ENCODE measurements around the gene CDC42EP4. TPM values are rescaled to one million over a fixed set of nuclear protein-coding genes. Genes with fewer than 3 reads are reported as not detected.

The CDC42EP4 gene
- total RNA-seq, 1 donor from 2014 or later = 22.9 TPM

DNA sequence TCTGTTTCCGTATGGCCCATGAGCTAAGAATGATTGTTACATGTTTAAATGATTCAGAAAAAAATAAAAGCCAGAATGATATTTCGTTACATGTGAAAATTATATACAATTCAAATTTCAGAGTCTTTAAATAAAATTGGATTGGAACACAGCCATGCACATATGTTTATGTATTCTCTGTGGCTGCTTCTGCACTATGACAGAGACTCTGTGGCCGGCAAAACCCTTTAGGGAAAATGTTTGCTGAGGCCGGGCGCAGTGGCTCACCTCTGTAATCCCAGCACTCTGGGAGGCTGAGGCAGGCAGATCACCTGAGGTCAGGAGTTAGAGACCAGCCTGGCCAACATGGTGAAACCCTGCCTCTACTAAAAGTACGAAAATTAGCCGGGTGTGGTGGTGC, 15.9 kb upstream of the CDC42EP4 start:
- no peaks in the 10 kb centered on the region for H3K9me3 Mint-ChIP-seq (ENCODE audit: unreplicated experiment)
- no peak overlapping the region for H3K4me3 Mint-ChIP-seq (ENCODE audit: unreplicated experiment)
- H3K27ac Mint-ChIP-seq (ENCODE audit: unreplicated experiment) = no peak overlapping the region
- H3K4me1 Mint-ChIP-seq (ENCODE audit: unreplicated experiment) = peaks cover 7% of the 10 kb centered on the region
- H3K27me3 Mint-ChIP-seq (ENCODE audit: unreplicated experiment) = no peaks in the 10 kb centered on the region
- no peaks in the 10 kb centered on the region for H3K36me3 Mint-ChIP-seq (ENCODE audit: low read depth, unreplicated experiment)
- no peak for TF ChIP-seq CTCF (IDR thresholded peaks at IDR 0.05; ENCODE audit: unreplicated experiment)
- DNase-seq (ENCODE audit: low spot score) = no peak

GRCh38 chr17:73325527-73325842, 13.7 kb upstream of the CDC42EP4 start:
- Mint-ChIP-seq H3K4me3 (ENCODE audit: unreplicated experiment) (no peak overlapping the region), H3K4me1 (ENCODE audit: unreplicated experiment) (peaks cover 7% of the 10 kb centered on the region), H3K27me3 (ENCODE audit: unreplicated experiment) (no peaks in the 10 kb centered on the region), H3K9me3 (ENCODE audit: unreplicated experiment) (no peaks in the 10 kb centered on the region), H3K27ac (ENCODE audit: unreplicated experiment) (no peak overlapping the region), H3K36me3 (ENCODE audit: low read depth, unreplicated experiment) (no peaks in the 10 kb centered on the region)
- DNase-seq (ENCODE audit: low spot score) = no peak
- no peak for TF ChIP-seq CTCF (IDR thresholded peaks at IDR 0.05; ENCODE audit: unreplicated experiment)

DNA sequence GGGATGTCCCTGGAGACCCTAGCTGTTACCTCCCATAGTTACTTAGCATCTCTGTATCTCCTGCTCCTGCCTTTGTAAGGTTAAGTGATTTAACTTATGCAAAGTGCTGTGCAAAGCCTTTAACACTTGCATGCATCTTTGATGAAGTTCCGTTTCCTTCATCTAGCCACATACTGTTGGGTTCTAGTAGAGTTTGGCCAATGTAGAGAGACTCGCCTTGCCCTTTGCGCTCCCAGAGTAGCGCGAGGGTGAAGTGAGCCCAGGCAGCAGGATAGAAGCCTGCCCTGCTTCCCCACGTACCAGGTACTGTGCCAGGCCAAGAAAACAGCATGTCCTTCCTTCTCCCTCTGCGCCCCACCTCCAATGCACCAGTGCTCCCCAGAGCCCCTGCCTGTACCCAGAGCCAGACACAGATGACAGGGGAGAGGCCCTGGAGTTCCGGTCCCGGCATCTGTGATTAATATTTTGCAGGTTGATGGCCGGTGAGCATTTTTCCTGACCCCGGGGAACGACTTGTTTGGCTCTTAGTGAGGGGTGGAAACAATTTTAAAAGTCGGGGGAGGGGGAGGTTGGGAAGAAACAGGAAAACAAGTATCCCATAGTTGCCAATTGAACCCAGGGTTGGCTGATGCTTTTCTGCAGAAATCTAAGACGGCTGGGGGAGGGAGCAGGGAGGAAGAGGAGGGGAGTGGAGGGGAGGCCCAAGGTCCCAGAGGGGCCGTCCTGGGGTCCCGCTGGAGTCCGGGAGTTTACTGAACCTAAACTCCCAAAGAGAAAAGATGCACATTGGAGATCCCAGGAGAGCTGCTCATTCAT, 13.1 kb upstream of the CDC42EP4 start:
- no peaks in the 10 kb centered on the region for H3K9me3 Mint-ChIP-seq (ENCODE audit: unreplicated experiment)
- peaks cover 7% of the 10 kb centered on the region for H3K4me1 Mint-ChIP-seq (ENCODE audit: unreplicated experiment)
- no peak for TF ChIP-seq CTCF (IDR thresholded peaks at IDR 0.05; ENCODE audit: unreplicated experiment)
- DNase-seq (ENCODE audit: low spot score) = no peak
- H3K27me3 Mint-ChIP-seq (ENCODE audit: unreplicated experiment) = no peaks in the 10 kb centered on the region
- no peak overlapping the region for H3K4me3 Mint-ChIP-seq (ENCODE audit: unreplicated experiment)
- H3K27ac Mint-ChIP-seq (ENCODE audit: unreplicated experiment) = no peak overlapping the region
- H3K36me3 Mint-ChIP-seq (ENCODE audit: low read depth, unreplicated experiment) = no peaks in the 10 kb centered on the region

- Mint-ChIP-seq H3K27ac (ENCODE audit: unreplicated experiment) (no peak overlapping the region), H3K36me3 (ENCODE audit: low read depth, unreplicated experiment) (no peaks in the 10 kb centered on the region), H3K9me3 (ENCODE audit: unreplicated experiment) (no peaks in the 10 kb centered on the region), H3K27me3 (ENCODE audit: unreplicated experiment) (no peaks in the 10 kb centered on the region), H3K4me3 (ENCODE audit: unreplicated experiment) (no peak overlapping the region), H3K4me1 (ENCODE audit: unreplicated experiment) (peaks cover 7% of the 10 kb centered on the region)
- DNase-seq (ENCODE audit: low spot score) = no peak
- TF ChIP-seq CTCF (IDR thresholded peaks at IDR 0.05; ENCODE audit: unreplicated experiment) = no peak
Observed at GRCh38 chr17:73324160-73324475, 12.3 kb upstream of the CDC42EP4 start.

DNA sequence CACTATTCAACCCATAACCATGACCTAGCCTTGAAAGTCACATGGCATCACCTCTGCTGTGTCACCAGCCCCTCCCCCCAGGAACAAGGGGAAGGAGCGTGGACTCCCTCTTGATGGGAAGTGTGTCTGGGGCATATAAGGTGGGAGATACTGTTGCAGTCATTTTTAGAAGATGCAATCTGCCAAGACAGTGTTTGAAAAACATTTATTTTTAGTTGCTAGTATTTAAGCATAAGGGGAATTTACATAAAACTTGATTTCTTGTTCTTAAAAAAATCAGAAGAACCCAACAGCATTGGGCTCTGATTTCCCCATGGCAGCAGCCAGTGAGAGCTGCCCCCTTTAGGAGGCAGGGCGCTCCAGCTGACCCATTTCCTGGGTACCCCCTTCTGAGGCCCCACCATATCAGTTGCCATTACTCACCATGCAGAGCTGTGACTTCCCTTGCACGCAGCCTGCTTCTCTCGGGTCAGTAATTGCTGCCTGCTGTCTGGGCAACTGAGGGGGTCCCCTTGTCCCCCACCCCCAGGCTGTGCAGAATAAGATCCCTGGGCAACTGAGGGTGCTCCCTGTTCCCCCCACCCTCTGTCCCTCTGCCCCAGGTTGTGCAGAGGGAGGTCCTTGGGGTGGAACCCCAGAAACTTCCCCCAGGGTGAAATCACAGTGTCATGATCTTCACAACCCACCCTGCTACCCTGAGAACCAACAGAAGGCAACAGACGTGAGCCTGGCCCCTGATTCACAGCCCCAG, 11.8 kb upstream of the CDC42EP4 start:
- H3K9me3 Mint-ChIP-seq (ENCODE audit: unreplicated experiment) = no peaks in the 10 kb centered on the region
- H3K36me3 Mint-ChIP-seq (ENCODE audit: low read depth, unreplicated experiment) = no peaks in the 10 kb centered on the region
- H3K4me1 Mint-ChIP-seq (ENCODE audit: unreplicated experiment) = peaks cover 7% of the 10 kb centered on the region
- no peaks in the 10 kb centered on the region for H3K27me3 Mint-ChIP-seq (ENCODE audit: unreplicated experiment)
- no peak for DNase-seq (ENCODE audit: low spot score)
- H3K4me3 Mint-ChIP-seq (ENCODE audit: unreplicated experiment) = no peak overlapping the region
- no peak for TF ChIP-seq CTCF (IDR thresholded peaks at IDR 0.05; ENCODE audit: unreplicated experiment)
- no peak overlapping the region for H3K27ac Mint-ChIP-seq (ENCODE audit: unreplicated experiment)
